SJSA1 (cell line): ENCODE measurements around the gene ZSWIM8. TPM values are rescaled to one million over a fixed set of nuclear protein-coding genes. Genes with fewer than 3 reads are reported as not detected.
"Not testable (repeated sequence)": the region's sequence is repeated elsewhere in the genome, so short reads cannot be mapped to it uniquely, and the experiment has no call there.

Experiments
- DNase-seq, 2 experiments: peaks; one replicate each; pipeline ENCODE4 v3.0.0-alpha.2; 2015 to 2020; ENCODE audit warnings: low spot score in 2 of 2, low read depth in 1 of 2
- H3K27ac ChIP-seq: fragments of 250-450 bp; sonication (Bioruptor Pico); 2 replicates; pipeline ENCODE4 v1.5.1; 2020; ENCODE audit warnings: mild to moderate bottlenecking, moderate library complexity
- H3K27me3 ChIP-seq: fragments of 250-450 bp; sonication (Bioruptor Pico); replicated peaks from 2 replicates; pipeline ENCODE4 v1.5.1; 2020; ENCODE audit warnings: mild to moderate bottlenecking, moderate library complexity
- H3K36me3 ChIP-seq: fragments of 250-450 bp; sonication (Bioruptor Pico); 2 replicates; pipeline ENCODE4 v1.5.1; 2020; ENCODE audit warnings: mild to moderate bottlenecking
- H3K4me1 ChIP-seq: fragments of 250-450 bp; sonication (Bioruptor Pico); replicated peaks from 2 replicates; pipeline ENCODE4 v1.6.1; 2021; ENCODE audit warnings: mild to moderate bottlenecking
- H3K4me3 ChIP-seq: fragments of 250-450 bp; sonication (Bioruptor Pico); 2 replicates; pipeline ENCODE4 v1.5.1; 2020; ENCODE audit warnings: mild to moderate bottlenecking
- H3K9me3 ChIP-seq: fragments of 250-450 bp; sonication (Bioruptor Pico); replicated peaks from 2 replicates; pipeline ENCODE4 v1.5.1; 2020; ENCODE audit warnings: mild to moderate bottlenecking
- total RNA-seq: library from RNA; depleted of rRNA; stranded (reverse); fragments of >200 nt; shearing (Covaris generic); gene quantifications from 2 replicates; pipeline ENCODE4 v1.2.3, GENCODE V29; 2014

The ZSWIM8 gene
- total RNA-seq, 1 experiment from 2014 or later = 35.8 TPM

DNA sequence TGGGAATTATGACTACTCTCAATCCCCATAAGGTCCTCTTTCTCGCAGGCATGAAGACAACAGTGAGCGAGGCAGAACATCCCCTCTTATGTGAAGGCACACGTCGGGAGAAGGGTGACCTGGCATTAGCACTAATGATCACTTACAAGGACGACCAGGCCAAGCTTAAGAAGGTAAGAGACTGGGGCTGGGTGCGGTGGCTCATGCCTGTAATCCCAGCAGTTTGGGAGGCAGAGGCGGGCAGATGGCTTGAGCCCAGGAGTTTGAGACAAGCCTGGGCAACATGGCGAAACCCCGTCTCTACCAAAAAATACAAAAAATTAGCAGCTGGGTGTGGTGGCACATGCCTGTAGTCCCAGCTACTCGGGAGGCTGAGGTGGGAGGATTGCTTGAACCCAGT lies 10.1 kb downstream of the ZSWIM8 start:
- H3K36me3 ChIP-seq = peaks cover 92% of the 10 kb centered on the region
- not testable (repeated sequence) for H3K9me3 ChIP-seq, H3K4me3 ChIP-seq, DNase-seq, H3K27ac ChIP-seq, H3K4me1 ChIP-seq, H3K27me3 ChIP-seq

DNA sequence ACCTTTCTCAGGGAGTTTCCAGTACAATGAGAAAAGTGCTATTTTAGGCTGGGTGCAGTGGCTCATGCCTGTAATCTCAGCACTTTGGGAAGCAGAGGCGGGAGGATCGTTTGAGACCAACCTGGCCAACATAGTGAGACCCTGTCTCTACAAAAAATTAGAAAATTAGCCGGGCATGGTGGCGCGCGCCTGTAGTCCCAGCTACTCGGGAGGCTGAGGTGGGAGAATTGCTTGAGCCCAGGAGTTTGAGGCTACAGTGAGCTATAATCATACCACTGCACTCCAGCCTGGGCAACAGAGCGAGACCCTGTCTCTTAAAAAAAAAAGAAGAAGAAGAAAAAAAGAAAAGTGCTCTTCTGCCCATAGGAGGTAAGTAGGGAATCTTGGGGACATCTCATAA lies 10.6 kb downstream of the ZSWIM8 start:
- not testable (repeated sequence) for H3K9me3 ChIP-seq, H3K4me1 ChIP-seq, H3K4me3 ChIP-seq, H3K27me3 ChIP-seq, DNase-seq, H3K27ac ChIP-seq
- peaks cover 89% of the 10 kb centered on the region for H3K36me3 ChIP-seq

DNA sequence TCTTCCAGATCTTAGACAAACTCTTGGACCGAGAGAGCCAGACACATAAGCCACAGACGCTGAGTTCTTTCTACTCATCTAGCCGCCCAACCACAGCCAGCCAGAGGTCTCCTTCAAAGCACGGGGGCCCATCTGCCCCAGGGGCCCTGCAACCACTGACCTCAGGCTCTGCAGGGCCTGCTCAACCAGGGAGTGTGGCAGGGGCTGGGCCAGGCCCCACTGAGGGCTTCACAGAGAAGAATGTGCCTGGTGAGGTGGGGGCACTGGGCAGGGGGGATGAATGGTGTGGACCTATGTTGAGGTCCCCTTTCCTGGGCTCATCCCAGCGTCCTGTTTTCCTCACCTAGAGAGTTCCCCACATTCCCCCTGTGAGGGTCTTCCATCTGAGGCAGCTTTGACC lies 11.4 kb downstream of the ZSWIM8 start:
- Histone ChIP-seq H3K4me3 (no peak overlapping the region), H3K9me3 (no peaks in the 10 kb centered on the region; the same call in 1 of the 2 replicates), H3K4me1 (no peaks in the 10 kb centered on the region), H3K27me3 (no peaks in the 10 kb centered on the region), H3K36me3 (peaks cover 89% of the 10 kb centered on the region), H3K27ac (no peak overlapping the region)
- DNase-seq = no peak

DNA sequence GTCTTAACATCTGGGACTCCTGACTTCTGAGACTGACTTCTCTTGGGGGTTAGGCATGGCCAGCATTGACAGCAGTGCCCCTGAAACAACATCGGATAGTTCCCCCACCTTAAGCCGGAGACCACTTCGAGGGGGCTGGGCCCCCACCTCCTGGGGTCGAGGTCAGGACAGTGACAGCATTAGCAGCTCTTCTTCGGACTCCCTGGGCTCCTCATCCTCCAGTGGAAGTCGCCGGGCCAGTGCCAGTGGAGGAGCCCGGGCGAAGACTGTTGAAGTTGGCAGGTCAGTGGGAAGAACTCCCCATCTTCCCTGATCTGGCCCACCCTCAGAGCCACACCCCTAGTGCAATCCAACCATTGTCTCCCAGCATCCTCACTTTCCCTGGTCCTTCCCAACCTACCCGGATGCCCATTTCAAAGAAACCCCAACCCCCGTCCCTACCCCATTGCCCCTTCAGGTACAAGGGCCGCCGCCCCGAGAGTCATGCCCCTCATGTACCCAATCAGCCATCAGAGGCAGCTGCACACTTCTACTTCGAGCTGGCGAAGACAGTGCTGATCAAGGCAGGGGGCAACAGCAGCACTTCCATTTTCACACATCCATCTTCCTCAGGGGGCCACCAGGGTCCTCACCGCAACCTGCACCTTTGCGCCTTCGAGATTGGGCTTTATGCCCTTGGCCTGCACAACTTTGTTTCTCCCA lies 12.1 kb downstream of the ZSWIM8 start:
- Histone ChIP-seq H3K4me1 (no peaks in the 10 kb centered on the region), H3K27ac (no peak overlapping the region), H3K27me3 (no peaks in the 10 kb centered on the region), H3K4me3 (no peak overlapping the region), H3K9me3 (no peaks in the 10 kb centered on the region; the same call in 1 of the 2 replicates), H3K36me3 (peaks cover 89% of the 10 kb centered on the region)
- no peak for DNase-seq

DNA sequence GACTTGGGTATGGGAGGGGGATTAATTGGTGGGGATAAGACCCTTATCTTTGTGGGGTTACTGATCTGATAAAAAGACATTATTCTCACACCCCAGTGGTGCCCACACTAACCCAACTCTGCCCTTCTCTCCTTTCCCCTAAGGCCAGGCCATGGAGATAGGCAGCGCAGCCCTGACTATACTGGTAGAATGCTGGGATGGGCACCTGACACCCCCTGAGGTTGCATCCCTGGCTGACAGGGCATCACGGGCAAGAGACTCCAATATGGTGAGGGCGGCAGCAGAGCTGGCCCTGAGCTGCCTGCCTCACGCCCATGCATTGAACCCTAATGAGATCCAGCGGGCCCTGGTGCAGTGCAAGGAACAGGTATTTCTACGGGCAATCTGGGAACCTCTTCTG lies 12.7 kb downstream of the ZSWIM8 start:
- peaks cover 89% of the 10 kb centered on the region for H3K36me3 ChIP-seq
- H3K4me1 ChIP-seq = no peaks in the 10 kb centered on the region
- DNase-seq = no peak
- H3K9me3 ChIP-seq = no peaks in the 10 kb centered on the region; the same call in 1 of the 2 replicates
- no peak overlapping the region for H3K27ac ChIP-seq
- H3K4me3 ChIP-seq = no peak overlapping the region
- H3K27me3 ChIP-seq = no peaks in the 10 kb centered on the region

DNA sequence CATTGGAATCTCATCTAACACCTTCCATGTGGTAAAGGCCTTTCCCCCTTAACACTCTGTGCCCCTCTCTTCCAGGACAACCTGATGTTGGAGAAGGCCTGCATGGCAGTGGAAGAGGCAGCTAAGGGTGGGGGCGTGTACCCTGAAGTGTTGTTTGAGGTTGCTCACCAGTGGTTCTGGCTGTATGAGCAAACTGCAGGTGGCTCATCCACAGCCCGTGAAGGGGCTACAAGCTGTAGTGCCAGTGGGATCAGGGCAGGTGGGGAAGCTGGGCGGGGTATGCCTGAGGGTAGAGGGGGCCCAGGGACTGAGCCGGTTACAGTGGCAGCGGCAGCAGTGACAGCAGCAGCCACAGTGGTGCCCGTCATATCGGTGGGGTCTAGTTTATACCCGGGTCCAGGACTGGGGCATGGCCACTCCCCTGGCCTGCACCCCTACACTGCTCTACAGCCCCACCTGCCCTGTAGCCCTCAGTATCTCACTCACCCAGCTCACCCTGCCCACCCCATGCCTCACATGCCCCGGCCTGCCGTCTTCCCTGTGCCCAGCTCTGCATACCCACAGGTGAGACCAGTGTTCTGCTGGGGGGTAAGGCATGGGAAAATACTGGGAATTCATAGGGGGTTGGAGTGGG lies 13.6 kb downstream of the ZSWIM8 start:
- no peaks in the 10 kb centered on the region for H3K27me3 ChIP-seq
- no peaks in the 10 kb centered on the region; the same call in 1 of the 2 replicates for H3K9me3 ChIP-seq
- no peaks in the 10 kb centered on the region for H3K4me1 ChIP-seq
- H3K27ac ChIP-seq = no peak overlapping the region
- peaks cover 91% of the 10 kb centered on the region for H3K36me3 ChIP-seq
- no peak for DNase-seq
- no peak overlapping the region for H3K4me3 ChIP-seq

DNA sequence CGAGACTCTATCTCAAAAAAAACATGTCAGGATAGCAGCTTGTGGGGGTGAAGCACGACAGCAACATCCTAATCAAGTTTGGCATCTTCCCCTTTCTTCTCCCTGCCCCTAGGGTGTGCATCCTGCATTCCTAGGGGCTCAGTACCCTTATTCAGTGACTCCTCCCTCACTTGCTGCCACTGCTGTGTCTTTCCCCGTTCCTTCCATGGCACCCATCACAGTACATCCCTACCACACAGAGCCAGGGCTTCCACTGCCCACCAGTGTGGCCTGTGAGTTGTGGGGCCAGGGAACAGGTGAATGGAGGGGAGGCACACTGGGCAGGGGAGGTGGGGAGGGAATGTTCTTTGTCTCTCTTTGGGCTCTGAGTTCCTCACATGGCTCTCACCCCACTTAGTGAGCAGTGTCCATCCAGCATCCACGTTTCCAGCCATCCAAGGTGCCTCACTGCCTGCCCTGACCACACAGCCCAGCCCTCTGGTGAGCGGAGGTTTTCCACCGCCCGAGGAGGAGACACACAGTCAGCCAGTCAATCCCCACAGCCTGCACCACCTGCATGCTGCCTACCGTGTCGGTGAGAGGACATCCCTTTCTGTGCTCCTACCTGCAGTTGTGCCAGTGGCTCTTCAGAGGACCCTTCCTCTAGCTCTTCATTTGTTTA lies 14.6 kb downstream of the ZSWIM8 start:
- peaks cover 90% of the 10 kb centered on the region for H3K36me3 ChIP-seq
- no peak overlapping the region for H3K27ac ChIP-seq
- H3K4me1 ChIP-seq = no peaks in the 10 kb centered on the region
- H3K4me3 ChIP-seq = no peak overlapping the region
- no peaks in the 10 kb centered on the region; the same call in 1 of the 2 replicates for H3K9me3 ChIP-seq
- DNase-seq = no peak
- no peaks in the 10 kb centered on the region for H3K27me3 ChIP-seq

DNA sequence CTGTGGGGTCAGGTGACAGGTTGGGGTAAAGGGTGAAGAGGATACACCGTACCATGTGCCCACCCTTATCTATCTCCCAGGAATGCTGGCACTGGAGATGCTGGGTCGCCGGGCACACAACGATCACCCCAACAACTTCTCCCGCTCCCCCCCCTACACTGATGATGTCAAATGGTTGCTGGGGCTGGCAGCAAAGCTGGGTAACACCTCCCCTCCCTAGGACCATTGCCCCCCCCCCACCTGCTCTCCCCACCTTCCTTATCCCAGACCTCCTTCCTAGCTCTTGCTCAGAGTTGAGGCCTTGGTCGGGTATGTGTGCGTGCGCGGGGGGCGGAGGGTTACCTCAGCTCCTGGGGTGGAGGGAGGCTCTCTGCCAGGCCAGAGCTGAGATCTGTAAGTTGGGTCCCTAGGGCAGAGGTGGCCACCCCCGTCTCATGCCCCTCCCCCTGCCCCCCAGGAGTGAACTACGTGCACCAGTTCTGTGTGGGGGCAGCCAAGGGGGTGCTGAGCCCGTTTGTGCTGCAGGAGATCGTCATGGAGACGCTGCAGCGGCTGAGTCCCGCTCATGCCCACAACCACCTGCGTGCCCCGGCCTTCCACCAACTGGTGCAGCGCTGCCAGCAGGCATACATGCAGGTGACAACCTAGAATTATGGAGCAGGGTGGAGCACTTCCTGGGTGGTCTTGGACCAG lies 15.3 kb downstream of the ZSWIM8 start:
- Histone ChIP-seq H3K27me3 (no peaks in the 10 kb centered on the region), H3K36me3 (peaks cover 90% of the 10 kb centered on the region), H3K4me1 (no peaks in the 10 kb centered on the region), H3K9me3 (no peaks in the 10 kb centered on the region; the same call in 1 of the 2 replicates), H3K4me3 (no peak overlapping the region), H3K27ac (no peak overlapping the region)
- no peak for DNase-seq

DNA sequence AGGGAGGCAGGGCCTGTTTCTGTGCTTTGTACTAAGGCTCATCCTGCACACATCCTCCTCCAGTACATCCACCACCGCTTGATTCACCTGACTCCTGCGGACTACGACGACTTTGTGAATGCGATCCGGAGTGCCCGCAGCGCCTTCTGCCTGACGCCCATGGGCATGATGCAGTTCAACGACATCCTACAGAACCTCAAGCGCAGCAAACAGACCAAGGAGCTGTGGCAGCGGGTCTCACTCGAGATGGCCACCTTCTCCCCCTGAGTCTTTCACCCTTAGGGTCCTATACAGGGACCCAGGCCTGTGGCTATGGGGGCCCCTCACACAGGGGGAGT lies 15.8 kb downstream of the ZSWIM8 start:
- no peak for DNase-seq
- peaks cover 94% of the 10 kb centered on the region for H3K36me3 ChIP-seq
- no peak overlapping the region for H3K4me3 ChIP-seq
- no peaks in the 10 kb centered on the region for H3K4me1 ChIP-seq
- no peaks in the 10 kb centered on the region; the same call in 1 of the 2 replicates for H3K9me3 ChIP-seq
- no peaks in the 10 kb centered on the region for H3K27me3 ChIP-seq
- no peak overlapping the region for H3K27ac ChIP-seq

DNA sequence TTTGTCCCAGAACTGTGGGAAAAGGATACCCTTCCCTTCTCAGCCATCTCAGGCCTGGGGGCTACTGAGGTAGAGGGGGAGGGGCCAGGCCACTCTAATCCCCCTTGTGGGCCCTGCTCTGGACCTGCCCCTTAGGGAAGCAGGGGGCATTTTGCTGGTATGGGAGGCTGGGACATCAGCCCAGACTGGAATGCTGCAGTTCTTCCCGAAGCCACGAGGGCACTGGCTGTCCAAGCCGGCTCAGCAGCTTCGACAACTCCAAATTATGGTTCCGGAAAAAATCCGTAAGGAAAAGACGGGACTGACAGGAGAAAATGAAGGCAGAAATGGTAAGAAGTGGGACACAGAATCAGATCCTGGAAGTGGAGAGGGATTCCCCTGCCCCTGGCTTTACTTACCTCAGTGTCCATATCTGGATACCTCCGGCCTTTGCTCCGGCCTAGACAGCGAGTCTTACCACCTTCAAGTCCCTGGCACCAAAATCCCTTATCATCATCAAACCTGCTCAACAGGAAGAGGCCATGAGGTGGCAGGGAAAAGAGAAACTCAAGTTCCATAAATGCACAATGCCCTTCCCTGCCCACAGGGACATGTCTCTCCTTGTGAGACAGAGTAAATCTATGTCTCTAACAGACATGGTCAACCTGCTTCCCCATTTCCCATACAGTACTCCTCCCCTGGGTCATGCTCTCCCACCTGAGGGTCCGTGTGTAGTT lies 17.0 kb downstream of the ZSWIM8 start:
- Histone ChIP-seq H3K4me1 (no peaks in the 10 kb centered on the region), H3K36me3 (peaks cover 94% of the 10 kb centered on the region), H3K9me3 (no peaks in the 10 kb centered on the region; the same call in 1 of the 2 replicates), H3K4me3 (no peak overlapping the region), H3K27me3 (no peaks in the 10 kb centered on the region), H3K27ac (no peak overlapping the region)
- no peak for DNase-seq

DNA sequence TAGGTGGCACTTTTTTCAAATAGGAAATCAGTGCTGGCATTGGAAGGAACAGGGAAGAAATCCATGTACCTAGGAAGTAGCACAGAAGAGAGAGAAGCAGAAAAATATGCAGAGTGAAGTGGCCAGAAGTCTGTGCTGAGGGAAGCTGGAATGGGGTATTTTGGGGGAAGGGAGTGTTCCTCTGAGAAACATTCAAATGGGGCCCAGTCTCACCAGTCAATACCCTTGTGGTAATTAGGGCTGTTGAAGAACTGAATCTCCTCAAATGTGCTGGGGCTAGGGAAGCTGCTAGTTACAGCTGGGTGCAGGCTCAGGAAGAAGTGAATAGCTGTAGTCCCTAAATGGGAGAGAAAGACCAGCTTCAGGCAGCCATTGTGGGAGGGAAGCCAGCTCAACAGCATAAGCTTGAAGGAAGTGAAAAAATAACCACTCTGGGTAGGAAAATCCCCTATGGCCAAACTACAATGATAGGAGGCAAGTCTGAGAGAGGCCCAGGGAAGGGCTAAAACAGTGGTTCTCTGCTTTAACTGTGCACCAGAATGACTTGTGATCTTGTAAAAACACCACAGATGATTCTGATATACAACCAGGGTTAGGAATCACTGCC lies 18.4 kb downstream of the ZSWIM8 start:
- no peak overlapping the region for H3K4me3 ChIP-seq
- DNase-seq = no peak
- no peaks in the 10 kb centered on the region for H3K4me1 ChIP-seq
- H3K36me3 ChIP-seq = peaks cover 93% of the 10 kb centered on the region
- H3K27ac ChIP-seq = no peak overlapping the region
- no peaks in the 10 kb centered on the region for H3K27me3 ChIP-seq
- no peaks in the 10 kb centered on the region; the same call in 1 of the 2 replicates for H3K9me3 ChIP-seq

DNA sequence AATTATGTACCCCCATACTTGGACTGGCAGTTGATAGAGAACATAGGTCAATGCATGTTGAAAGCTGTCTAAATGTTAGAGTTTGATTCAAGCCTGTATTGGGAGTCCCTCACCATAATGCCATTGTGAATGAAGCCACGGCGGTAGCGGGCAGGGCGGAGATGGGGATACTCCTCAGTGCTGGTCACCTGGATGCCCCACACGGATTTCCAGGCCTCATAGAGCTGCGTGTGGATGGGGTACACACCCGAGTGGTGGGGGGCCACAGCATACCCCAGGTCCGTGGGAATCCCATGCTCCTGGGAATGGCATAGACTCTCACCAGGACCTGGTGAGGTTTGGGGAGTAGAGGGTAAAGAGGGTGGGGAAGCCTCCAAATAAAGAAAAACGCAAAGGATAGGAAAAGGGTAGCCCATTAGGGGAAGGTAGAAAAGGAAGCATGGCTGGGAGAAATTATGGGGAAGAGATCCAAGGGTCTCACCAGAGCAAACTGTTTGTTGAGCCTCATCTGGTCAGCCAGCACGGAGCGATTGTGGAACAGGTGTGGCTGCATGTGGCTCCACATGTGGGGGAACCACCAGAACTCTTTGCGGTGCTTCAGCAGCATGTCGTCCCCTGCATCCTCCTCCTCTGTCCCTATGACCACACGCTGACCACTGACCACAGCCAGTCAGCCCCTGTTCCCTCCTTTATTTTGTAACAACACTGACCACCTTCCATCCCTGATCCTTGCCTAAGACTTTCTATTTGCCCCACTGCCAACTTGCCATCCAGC lies 21.0 kb downstream of the ZSWIM8 start:
- Histone ChIP-seq H3K4me1 (peaks cover 4% of the 10 kb centered on the region; the same call in 1 of the 2 replicates), H3K27ac (no peak overlapping the region), H3K9me3 (no peaks in the 10 kb centered on the region; the same call in 1 of the 2 replicates), H3K27me3 (no peaks in the 10 kb centered on the region), H3K36me3 (peaks cover 81% of the 10 kb centered on the region), H3K4me3 (no peak overlapping the region)
- DNase-seq = no peak
